Astrocyte of the spinal cord (primary cell): Measurements from ENCODE around the gene CTNNAL1.

Experiments used
- DNase-seq: peaks from one replicate; pipeline ENCODE4 v3.0.0; 2011; ENCODE audit warnings: low read depth, low spot score
- H3K4me3 ChIP-seq: 2 replicates; pipeline ENCODE4 v1.5.1; 2011; ENCODE audit warnings: low read depth, mild to moderate bottlenecking, low read length, moderate library complexity
- CTCF ChIP-seq: IDR thresholded peaks from 2 replicates; pipeline ENCODE4 v1.5.1; 2012; ENCODE audit warnings: low read depth, mild to moderate bottlenecking, low read length, inconsistent platforms
- in situ Hi-C: cut with HindIII; loops from 2 replicates; pipeline ENCODE4 v1.10.0; 2017; ENCODE audit warnings: low sequenced_read_pairs

CTNNAL1 gene

DNA sequence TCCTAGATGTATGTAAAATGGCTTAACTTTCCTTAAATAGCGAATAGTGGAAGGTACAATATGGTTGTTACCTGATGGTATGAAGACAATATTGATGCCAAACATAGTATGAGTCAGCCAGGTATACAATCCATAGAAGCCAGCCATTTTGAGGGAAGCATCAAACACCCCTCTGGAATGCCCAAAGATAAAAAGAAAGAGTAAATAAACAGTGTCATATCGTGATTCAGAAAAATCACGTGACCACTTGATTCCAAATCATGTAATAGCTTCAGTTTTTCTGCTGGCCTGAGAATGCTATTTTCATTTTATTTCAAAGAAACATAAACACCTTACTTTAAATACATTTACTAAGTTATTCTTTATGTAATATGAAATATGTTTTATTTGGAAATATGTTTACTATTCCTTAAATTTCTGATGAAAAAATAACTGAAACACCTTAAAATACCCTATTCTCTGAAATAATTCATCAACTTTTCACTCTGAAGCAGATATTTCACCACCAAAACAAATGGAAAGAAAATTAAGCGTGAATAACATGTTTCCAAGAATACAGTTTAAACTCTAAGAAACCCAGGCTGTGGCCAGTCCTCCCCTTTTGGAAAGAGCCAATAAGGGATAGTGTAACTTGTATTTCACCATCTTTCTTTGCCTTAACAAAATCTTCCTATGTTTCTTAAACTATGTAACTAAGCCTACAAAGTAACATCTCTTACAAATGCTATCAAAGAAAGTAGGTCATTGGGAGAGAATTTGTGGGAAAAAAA, 24.8 kb upstream of the CTNNAL1 start:
- TF ChIP-seq CTCF, result no peak
- H3K4me3 ChIP-seq, result no peak overlapping the region
- in situ Hi-C loops, result no loop called here
- no peak for DNase-seq

- TF ChIP-seq CTCF, result no peak
- no peak for DNase-seq
Measured at GRCh38 chr9:109036744-109037680, 23.7 kb upstream of the CTNNAL1 start.

DNA sequence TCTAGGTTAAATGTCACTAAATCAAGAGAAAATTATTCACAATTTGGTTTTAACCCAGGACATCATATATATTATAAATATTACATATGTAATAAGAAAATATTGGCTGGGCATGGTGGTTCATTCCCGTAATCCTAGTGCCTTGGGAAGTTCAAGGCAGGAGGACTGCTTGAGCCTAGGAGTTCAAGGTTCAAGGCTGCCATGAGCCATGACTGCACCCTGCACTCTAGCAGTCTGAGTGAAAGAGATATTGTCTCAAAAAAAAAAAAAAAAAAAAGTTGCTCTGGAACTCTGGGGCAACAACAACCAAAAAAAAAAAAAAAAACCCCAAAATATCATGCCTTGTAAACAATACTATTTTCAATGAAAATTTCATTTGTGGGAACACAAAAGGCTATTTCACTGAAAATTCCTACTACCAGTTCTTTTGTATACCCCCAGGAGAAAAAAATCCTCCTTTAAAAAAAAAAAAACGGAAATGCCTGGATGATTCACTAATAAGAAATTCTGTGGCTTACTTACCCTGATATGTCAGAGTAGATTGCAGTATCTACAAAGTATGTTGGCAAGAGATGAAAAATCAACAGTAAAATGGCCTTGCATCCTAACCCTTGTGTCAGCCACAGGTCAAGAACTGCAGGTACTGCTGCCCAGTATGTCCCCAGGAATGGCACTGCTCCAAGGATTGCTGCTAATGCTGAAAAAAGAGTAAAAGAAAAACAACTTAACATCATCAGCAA, 22.6 kb upstream of the CTNNAL1 start:
- DNase-seq, result peak; percentile 92
- TF ChIP-seq CTCF, result no peak
- in situ Hi-C loops, result no loop called here
- H3K4me3 ChIP-seq, result no peak overlapping the region

More at GRCh38 chr9:109036744-109037680, 23.7 kb upstream of the CTNNAL1 start:
- H3K4me3 ChIP-seq, result no peak overlapping the region
- in situ Hi-C loops, result no loop called here

DNA sequence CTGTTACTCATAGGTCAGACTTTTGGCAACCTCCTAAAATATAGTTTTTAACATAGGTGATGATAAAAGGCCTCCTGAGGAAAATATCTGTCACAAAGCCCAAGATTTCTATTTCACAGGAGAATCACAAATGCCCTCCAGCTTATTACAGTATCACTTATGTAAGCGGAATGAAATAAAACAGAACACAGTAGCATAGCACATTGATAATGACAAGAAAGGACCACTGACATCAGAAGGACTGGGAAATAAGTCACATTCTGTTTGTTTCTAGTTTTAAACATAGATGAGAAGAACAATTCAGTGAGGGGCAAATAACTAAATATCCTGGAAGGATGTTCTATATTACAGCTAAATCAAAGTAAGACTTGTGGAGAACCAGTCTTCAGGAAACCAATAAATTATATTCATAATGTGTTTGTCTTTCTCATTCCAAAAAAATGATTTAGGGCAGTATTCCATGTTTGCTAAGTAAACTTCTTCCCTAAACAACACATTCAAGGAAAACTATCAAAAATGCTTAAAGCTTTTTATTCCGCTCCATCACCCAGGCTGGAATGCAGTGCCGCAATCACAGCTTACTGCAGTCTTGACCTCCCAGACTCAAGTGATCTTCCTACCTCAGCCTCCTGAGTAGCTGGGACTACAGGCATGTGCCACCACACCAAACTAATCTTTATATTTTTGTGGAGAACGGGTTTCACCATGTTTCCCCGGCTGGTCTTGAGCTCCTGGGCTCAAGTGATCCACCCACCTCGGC, 20.8 kb upstream of the CTNNAL1 start:
- in situ Hi-C loops, result no loop called here
- no peak overlapping the region for H3K4me3 ChIP-seq
- no peak for DNase-seq
- no peak for TF ChIP-seq CTCF

DNA sequence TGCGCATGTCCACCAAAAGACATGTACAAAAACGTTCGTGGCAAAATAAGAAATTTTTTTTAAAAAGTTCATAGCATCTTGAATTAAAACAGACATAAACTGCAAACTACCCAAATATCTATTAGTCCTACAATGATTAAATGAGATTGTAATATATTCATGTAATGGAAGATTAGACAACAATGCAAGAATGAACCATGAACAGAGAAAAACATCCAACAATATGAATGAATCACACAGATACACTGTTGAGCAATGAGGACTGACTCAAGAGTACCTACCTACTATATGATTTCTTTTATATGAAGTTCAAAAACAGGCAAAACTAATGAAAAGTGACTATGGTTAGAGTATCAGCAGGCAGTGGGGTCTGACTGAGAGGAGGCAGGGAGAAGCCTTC, 17.9 kb upstream of the CTNNAL1 start:
- no peak for DNase-seq
- in situ Hi-C loops, result no loop called here
- TF ChIP-seq CTCF, result no peak
- no peak overlapping the region for H3K4me3 ChIP-seq
